Measurements from ENCODE around the gene ARVCF.

Gene ARVCF

GRCh38 chr22:19962909-19963806, 53.5 kb downstream of the ARVCF start:
- no peaks in the 10 kb centered on the region for H3K79me2 ChIP-seq (ENCODE audit: insufficient read depth, low read length)
- no peaks in the 10 kb centered on the region for H3K9me3 ChIP-seq (ENCODE audit: low read length)
- no peaks in the 10 kb centered on the region for H3K9me2 ChIP-seq (ENCODE audit: low read depth, low read length)
- H3K27ac ChIP-seq (ENCODE audit: low read depth, low read length, poor library complexity, severe bottlenecking) = no peak overlapping the region
- H3K4me1 ChIP-seq (ENCODE audit: insufficient read depth, low read length, severe bottlenecking) = peaks cover 13% of the 10 kb centered on the region
- no peaks in the 10 kb centered on the region for H3F3A ChIP-seq (ENCODE audit: insufficient read depth, low read length)
- H4K20me1 ChIP-seq (ENCODE audit: insufficient read depth, low read length) = no peaks in the 10 kb centered on the region
- peaks cover 19% of the 10 kb centered on the region; the same call in 1 of the 2 replicates for H3K36me3 ChIP-seq (ENCODE audit: insufficient read depth, low read length)
- H3K4me3 ChIP-seq (ENCODE audit: low read depth, low read length, poor library complexity, severe bottlenecking) = no peak overlapping the region
- no peak overlapping the region for H2AFZ ChIP-seq (ENCODE audit: low read length)
- TF ChIP-seq, protein P1, sequence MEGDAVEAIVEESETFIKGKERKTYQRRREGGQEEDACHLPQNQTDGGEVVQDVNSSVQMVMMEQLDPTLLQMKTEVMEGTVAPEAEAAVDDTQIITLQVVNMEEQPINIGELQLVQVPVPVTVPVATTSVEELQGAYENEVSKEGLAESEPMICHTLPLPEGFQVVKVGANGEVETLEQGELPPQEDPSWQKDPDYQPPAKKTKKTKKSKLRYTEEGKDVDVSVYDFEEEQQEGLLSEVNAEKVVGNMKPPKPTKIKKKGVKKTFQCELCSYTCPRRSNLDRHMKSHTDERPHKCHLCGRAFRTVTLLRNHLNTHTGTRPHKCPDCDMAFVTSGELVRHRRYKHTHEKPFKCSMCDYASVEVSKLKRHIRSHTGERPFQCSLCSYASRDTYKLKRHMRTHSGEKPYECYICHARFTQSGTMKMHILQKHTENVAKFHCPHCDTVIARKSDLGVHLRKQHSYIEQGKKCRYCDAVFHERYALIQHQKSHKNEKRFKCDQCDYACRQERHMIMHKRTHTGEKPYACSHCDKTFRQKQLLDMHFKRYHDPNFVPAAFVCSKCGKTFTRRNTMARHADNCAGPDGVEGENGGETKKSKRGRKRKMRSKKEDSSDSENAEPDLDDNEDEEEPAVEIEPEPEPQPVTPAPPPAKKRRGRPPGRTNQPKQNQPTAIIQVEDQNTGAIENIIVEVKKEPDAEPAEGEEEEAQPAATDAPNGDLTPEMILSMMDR (IDR thresholded peaks at IDR 0.05; ENCODE audit: low read length) = no peak
- TF ChIP-seq EZH2 (IDR thresholded peaks at IDR 0.05; ENCODE audit: borderline replicate concordance, low read length) = no peak
- no peak overlapping the region; the same call in 1 of the 2 replicates for H3K9ac ChIP-seq (ENCODE audit: low read length)
- H3K4me2 ChIP-seq (ENCODE audit: low read length) = no peak overlapping the region
- H3K27me3 ChIP-seq (ENCODE audit: insufficient read depth, low read length) = no peaks in the 10 kb centered on the region

DNA sequence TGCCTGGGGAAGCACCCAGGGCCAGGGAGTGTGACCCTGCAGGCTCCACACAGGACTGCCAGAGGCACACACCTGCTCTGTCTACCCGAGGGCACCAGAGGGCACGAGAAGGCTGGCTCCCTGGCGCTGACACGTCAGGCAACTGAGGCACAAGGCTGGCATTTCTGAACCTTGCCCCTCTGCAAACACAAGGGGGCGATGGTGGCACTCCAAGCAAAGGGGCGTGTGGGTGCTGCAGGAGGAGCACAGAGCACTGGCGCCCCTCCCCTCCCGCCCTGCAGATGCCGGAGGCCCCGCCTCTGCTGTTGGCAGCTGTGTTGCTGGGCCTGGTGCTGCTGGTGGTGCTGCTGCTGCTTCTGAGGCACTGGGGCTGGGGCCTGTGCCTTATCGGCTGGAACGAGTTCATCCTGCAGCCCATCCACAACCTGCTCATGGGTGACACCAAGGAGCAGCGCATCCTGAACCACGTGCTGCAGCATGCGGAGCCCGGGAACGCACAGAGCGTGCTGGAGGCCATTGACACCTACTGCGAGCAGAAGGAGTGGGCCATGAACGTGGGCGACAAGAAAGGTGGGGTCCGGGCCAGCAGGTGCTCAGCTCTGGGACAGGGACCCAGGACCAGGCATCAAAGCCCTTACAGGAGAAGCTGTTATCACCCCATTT, 54.2 kb downstream of the ARVCF start:
- H3K4me2 ChIP-seq (ENCODE audit: low read length) = no peak overlapping the region
- no peak overlapping the region for H3K27ac ChIP-seq (ENCODE audit: low read depth, low read length, poor library complexity, severe bottlenecking)
- peaks cover 16% of the 10 kb centered on the region for H3K36me3 ChIP-seq (ENCODE audit: insufficient read depth, low read length)
- TF ChIP-seq, protein P1 (IDR thresholded peaks at IDR 0.05; ENCODE audit: low read length) = peak; percentile 80
- TF ChIP-seq EZH2 (IDR thresholded peaks at IDR 0.05; ENCODE audit: borderline replicate concordance, low read length) = no peak
- no peak overlapping the region for H3K4me3 ChIP-seq (ENCODE audit: low read depth, low read length, poor library complexity, severe bottlenecking)
- H3F3A ChIP-seq (ENCODE audit: insufficient read depth, low read length) = no peaks in the 10 kb centered on the region
- peaks cover 13% of the 10 kb centered on the region for H3K4me1 ChIP-seq (ENCODE audit: insufficient read depth, low read length, severe bottlenecking)
- H3K9ac ChIP-seq (ENCODE audit: low read length) = no peak overlapping the region; the same call in 1 of the 2 replicates
- H3K27me3 ChIP-seq (ENCODE audit: insufficient read depth, low read length) = no peaks in the 10 kb centered on the region
- H2AFZ ChIP-seq (ENCODE audit: low read length) = no peak overlapping the region
- H4K20me1 ChIP-seq (ENCODE audit: insufficient read depth, low read length) = no peaks in the 10 kb centered on the region
- no peaks in the 10 kb centered on the region for H3K9me2 ChIP-seq (ENCODE audit: low read depth, low read length)
- H3K9me3 ChIP-seq (ENCODE audit: low read length) = no peaks in the 10 kb centered on the region
- no peaks in the 10 kb centered on the region for H3K79me2 ChIP-seq (ENCODE audit: insufficient read depth, low read length)

- no peak overlapping the region for H3K4me3 ChIP-seq (ENCODE audit: low read depth, low read length, poor library complexity, severe bottlenecking)
- no peaks in the 10 kb centered on the region for H3K79me2 ChIP-seq (ENCODE audit: insufficient read depth, low read length)
- no peak overlapping the region for H3K4me2 ChIP-seq (ENCODE audit: low read length)
- H3F3A ChIP-seq (ENCODE audit: insufficient read depth, low read length) = no peaks in the 10 kb centered on the region
- H3K9ac ChIP-seq (ENCODE audit: low read length) = no peak overlapping the region
- H3K9me2 ChIP-seq (ENCODE audit: low read depth, low read length) = no peaks in the 10 kb centered on the region
- H3K36me3 ChIP-seq (ENCODE audit: insufficient read depth, low read length) = peaks cover 12% of the 10 kb centered on the region
- H3K4me1 ChIP-seq (ENCODE audit: insufficient read depth, low read length, severe bottlenecking) = peaks cover 13% of the 10 kb centered on the region
- TF ChIP-seq, protein P1 (IDR thresholded peaks at IDR 0.05; ENCODE audit: low read length) = no peak
- TF ChIP-seq EZH2 (IDR thresholded peaks at IDR 0.05; ENCODE audit: borderline replicate concordance, low read length) = no peak
- no peaks in the 10 kb centered on the region for H3K27me3 ChIP-seq (ENCODE audit: insufficient read depth, low read length)
- H3K27ac ChIP-seq (ENCODE audit: low read depth, low read length, poor library complexity, severe bottlenecking) = no peak overlapping the region
- H2AFZ ChIP-seq (ENCODE audit: low read length) = no peak overlapping the region
- no peaks in the 10 kb centered on the region for H3K9me3 ChIP-seq (ENCODE audit: low read length)
- H4K20me1 ChIP-seq (ENCODE audit: insufficient read depth, low read length) = no peaks in the 10 kb centered on the region
Observed at GRCh38 chr22:19961868-19962245, 54.8 kb downstream of the ARVCF start.

All from OCI-LY1 (cell line).